Measurements from ENCODE around the gene JAML. TPM values are rescaled to one million over a fixed set of nuclear protein-coding genes. Genes with fewer than 3 reads are reported as not detected.
A peak's percentile ranks its signal among the peaks of the same experiment; 100 is the strongest.

JAML gene
- total RNA-seq, 1 donor from 2014 or later, result 6.8 TPM

DNA sequence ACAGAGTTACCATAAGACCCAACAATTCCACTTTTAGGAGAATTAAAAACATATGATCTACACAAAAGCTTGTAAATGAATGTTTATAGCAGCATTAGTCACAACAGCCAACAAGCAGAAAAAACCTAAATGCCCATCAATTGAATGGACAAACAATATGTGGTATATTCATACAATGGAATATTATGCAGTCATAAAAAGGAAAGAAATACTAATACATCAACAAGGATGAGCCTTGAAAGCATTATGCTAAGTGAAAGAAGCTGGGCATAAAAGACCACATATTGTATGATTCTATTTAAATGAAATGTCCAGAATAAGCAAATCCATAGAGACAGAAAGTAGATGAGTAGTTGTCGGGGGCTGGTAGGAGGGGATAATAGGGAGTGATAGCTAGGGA, 34.3 kb upstream of the JAML start:
- Histone ChIP-seq H3K9ac (ENCODE audit: low read depth in 1 of 3, low read length in 3 of 3) (no peak overlapping the region), H3K27me3 (ENCODE audit: control insufficient read depth in 3 of 3, insufficient read depth in 3 of 3, low read length in 3 of 3) (peaks cover 26 to 34% (median 30%) of the 10 kb centered on the region in 3 donors)

GRCh38 chr11:118258410-118258809, 33.6 kb upstream of the JAML start:
- Histone ChIP-seq H3K27ac (ENCODE audit: low read depth, low read length) (no peak overlapping the region), H3K4me1 (ENCODE audit: control insufficient read depth in 3 of 3, insufficient read depth in 3 of 3, low read length in 3 of 3) (peaks cover 0 to 2% (median 1%) of the 10 kb centered on the region in 3 donors)

More for the DNA sequence above, 34.3 kb upstream of the JAML start:
- H3K9me3 ChIP-seq (ENCODE audit: control insufficient read depth in 3 of 3, low read length in 3 of 3), result peaks cover 0 to 3% (median 0%) of the 10 kb centered on the region in 3 donors
- no peak overlapping the region for H3K4me3 ChIP-seq (ENCODE audit: low read length in 3 of 3)
- no peaks in the 10 kb centered on the region for H3K36me3 ChIP-seq (ENCODE audit: control insufficient read depth in 3 of 3, insufficient read depth in 3 of 3, low read length in 3 of 3)
- H3K27ac ChIP-seq (ENCODE audit: low read depth, low read length), result no peak overlapping the region
- peaks cover 6 to 9% (median 8%) of the 10 kb centered on the region in 3 donors for H3K4me1 ChIP-seq (ENCODE audit: control insufficient read depth in 3 of 3, insufficient read depth in 3 of 3, low read length in 3 of 3)

GRCh38 chr11:118252688-118253087, 27.9 kb upstream of the JAML start:
- Histone ChIP-seq H3K9me3 (ENCODE audit: control insufficient read depth in 3 of 3, low read length in 3 of 3) (no peaks in the 10 kb centered on the region), H3K9ac (ENCODE audit: low read depth in 1 of 3, low read length in 3 of 3) (no peak overlapping the region), H3K4me1 (ENCODE audit: control insufficient read depth in 3 of 3, insufficient read depth in 3 of 3, low read length in 3 of 3) (peaks cover 3 to 8% (median 6%) of the 10 kb centered on the region in 3 donors), H3K36me3 (ENCODE audit: control insufficient read depth in 3 of 3, insufficient read depth in 3 of 3, low read length in 3 of 3) (no peaks in the 10 kb centered on the region), H3K27ac (ENCODE audit: low read depth, low read length) (no peak overlapping the region), H3K4me3 (ENCODE audit: low read length in 3 of 3) (peak overlapping the region in 2 of 3 donors; percentile 91 to 95), H3K27me3 (ENCODE audit: control insufficient read depth in 3 of 3, insufficient read depth in 3 of 3, low read length in 3 of 3) (peaks cover 3 to 10% (median 8%) of the 10 kb centered on the region in 3 donors)

More at GRCh38 chr11:118258410-118258809, 33.6 kb upstream of the JAML start:
- Histone ChIP-seq H3K36me3 (ENCODE audit: control insufficient read depth in 3 of 3, insufficient read depth in 3 of 3, low read length in 3 of 3) (no peaks in the 10 kb centered on the region), H3K9me3 (ENCODE audit: control insufficient read depth in 3 of 3, low read length in 3 of 3) (peaks cover 0 to 3% (median 0%) of the 10 kb centered on the region in 3 donors), H3K27me3 (ENCODE audit: control insufficient read depth in 3 of 3, insufficient read depth in 3 of 3, low read length in 3 of 3) (peaks cover 19 to 26% (median 24%) of the 10 kb centered on the region in 3 donors), H3K4me3 (ENCODE audit: low read length in 3 of 3) (no peak overlapping the region), H3K9ac (ENCODE audit: low read depth in 1 of 3, low read length in 3 of 3) (no peak overlapping the region)

DNA sequence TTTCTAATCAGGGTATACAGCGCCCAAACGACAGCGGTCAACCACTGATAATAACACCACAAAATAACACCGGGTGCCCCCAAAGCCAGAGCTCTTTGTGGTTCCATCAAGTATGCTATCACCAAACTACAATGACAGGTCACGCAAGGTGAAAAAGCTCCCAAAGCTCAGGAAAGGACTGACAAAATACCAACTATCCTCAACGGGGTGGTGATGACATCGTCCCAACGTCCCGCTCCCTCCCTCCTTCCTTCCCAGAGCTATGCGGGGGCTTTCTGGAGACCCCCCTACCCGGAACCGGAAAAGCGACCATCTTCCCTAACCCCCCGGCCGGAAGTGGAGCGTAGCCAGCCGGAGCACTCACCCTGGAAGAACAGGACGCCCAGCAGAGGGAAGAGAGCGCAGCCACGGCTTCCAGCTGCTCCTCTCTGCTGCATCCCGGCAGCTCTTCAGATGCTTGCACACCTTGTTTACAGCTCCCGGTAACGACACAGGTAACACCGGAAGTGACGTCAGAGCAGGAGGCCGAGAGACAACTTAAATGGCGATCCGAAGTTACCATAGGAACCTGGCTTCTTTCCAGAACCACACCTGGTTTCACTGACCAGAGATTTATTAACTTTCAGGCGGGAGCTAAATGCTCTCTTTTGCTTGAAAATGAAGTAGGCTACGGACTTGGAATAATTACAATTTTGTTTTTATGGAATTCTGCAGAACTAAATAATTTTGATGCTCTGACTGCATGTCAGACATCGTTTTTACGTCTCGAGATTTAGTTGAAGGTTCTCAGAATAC, 27.2 kb upstream of the JAML start, which contains the start of gene MPZL3:
MPZL3 (minus strand) TSS at position 508 of the 795 bp plus-strand sequence; CDS start at position 437, 71 bp downstream.
- Histone ChIP-seq H3K9me3 (ENCODE audit: control insufficient read depth in 3 of 3, low read length in 3 of 3) (no peaks in the 10 kb centered on the region), H3K4me1 (ENCODE audit: control insufficient read depth in 3 of 3, insufficient read depth in 3 of 3, low read length in 3 of 3) (peaks cover 3 to 8% (median 6%) of the 10 kb centered on the region in 3 donors), H3K27me3 (ENCODE audit: control insufficient read depth in 3 of 3, insufficient read depth in 3 of 3, low read length in 3 of 3) (peaks cover 7 to 10% (median 8%) of the 10 kb centered on the region in 3 donors), H3K27ac (ENCODE audit: low read depth, low read length) (peak within 1 kb of the TSS; percentile 59), H3K9ac (ENCODE audit: low read depth in 1 of 3, low read length in 3 of 3) (peak within 1 kb of the TSS; percentile 56 to 63 (median 59)), H3K36me3 (ENCODE audit: control insufficient read depth in 3 of 3, insufficient read depth in 3 of 3, low read length in 3 of 3) (no peaks in the 10 kb centered on the region), H3K4me3 (ENCODE audit: low read length in 3 of 3) (peak within 1 kb of the TSS; percentile 89 to 95 (median 91))

DNA sequence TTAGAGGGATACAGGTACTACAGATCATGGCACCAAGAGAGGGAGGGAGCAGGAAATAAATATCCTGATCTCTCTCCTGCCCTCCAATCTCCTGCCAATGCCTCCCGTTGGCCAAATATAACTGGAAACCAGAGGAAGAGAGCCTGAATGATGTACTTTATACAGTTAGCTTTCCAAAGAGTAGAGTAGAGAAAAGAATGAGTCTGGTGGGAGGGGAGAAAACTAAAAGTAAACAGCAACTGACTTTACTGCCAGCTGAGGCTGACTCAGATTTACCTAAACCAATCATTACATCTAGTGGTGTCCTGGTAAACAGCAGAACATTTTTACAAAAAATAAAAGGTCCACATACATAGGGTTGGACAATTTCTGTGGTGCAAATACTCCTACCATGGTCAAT, 22.2 kb upstream of the JAML start:
- Histone ChIP-seq H3K4me1 (ENCODE audit: control insufficient read depth in 3 of 3, insufficient read depth in 3 of 3, low read length in 3 of 3) (peaks cover 2 to 4% (median 4%) of the 10 kb centered on the region in 3 donors), H3K9me3 (ENCODE audit: control insufficient read depth in 3 of 3, low read length in 3 of 3) (no peaks in the 10 kb centered on the region), H3K27ac (ENCODE audit: low read depth, low read length) (peak overlapping the region; percentile 27), H3K27me3 (ENCODE audit: control insufficient read depth in 3 of 3, insufficient read depth in 3 of 3, low read length in 3 of 3) (peaks cover 5 to 9% (median 7%) of the 10 kb centered on the region in 3 donors), H3K36me3 (ENCODE audit: control insufficient read depth in 3 of 3, insufficient read depth in 3 of 3, low read length in 3 of 3) (no peaks in the 10 kb centered on the region), H3K9ac (ENCODE audit: low read depth in 1 of 3, low read length in 3 of 3) (no peak overlapping the region), H3K4me3 (ENCODE audit: low read length in 3 of 3) (no peak overlapping the region)

DNA sequence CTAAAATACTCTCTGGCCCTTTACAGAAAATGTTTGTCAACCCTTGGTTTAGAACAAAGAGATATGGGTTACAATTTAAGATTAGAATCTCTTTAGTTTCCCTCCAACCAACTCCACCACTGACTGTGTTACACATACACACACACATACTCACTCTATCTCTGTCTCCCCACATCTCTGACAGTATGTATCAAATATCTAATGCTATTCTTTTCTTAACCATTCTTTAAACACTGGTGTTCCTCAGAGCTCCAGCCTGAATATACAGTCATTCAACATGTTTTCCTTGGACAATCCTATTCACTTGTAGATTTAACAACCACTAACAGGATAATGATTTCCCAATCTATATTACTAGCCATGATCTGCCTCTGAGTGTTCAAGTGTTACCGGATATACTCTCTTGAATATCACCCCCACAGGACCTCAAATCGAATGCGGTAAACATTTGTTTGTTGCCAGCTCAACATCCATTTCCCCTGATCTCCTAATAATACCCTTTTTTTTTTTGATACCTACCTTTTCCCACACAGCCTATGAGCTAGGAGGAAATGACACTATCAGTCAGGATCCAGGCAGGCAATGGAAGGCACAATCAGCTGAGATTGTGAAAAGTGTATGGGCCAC, 21.2 kb upstream of the JAML start:
- no peaks in the 10 kb centered on the region for H3K9me3 ChIP-seq (ENCODE audit: control insufficient read depth in 3 of 3, low read length in 3 of 3)
- H3K27ac ChIP-seq (ENCODE audit: low read depth, low read length), result no peak overlapping the region
- no peak overlapping the region for H3K9ac ChIP-seq (ENCODE audit: low read depth in 1 of 3, low read length in 3 of 3)
- H3K4me3 ChIP-seq (ENCODE audit: low read length in 3 of 3), result no peak overlapping the region
- H3K36me3 ChIP-seq (ENCODE audit: control insufficient read depth in 3 of 3, insufficient read depth in 3 of 3, low read length in 3 of 3), result no peaks in the 10 kb centered on the region
- H3K4me1 ChIP-seq (ENCODE audit: control insufficient read depth in 3 of 3, insufficient read depth in 3 of 3, low read length in 3 of 3), result peaks cover 0 to 8% (median 2%) of the 10 kb centered on the region in 3 donors
- peaks cover 5 to 6% (median 5%) of the 10 kb centered on the region in 3 donors for H3K27me3 ChIP-seq (ENCODE audit: control insufficient read depth in 3 of 3, insufficient read depth in 3 of 3, low read length in 3 of 3)

GRCh38 chr11:118243993-118244762, 19.4 kb upstream of the JAML start:
- H3K27ac ChIP-seq (ENCODE audit: low read depth, low read length), result no peak overlapping the region
- no peak overlapping the region for H3K4me3 ChIP-seq (ENCODE audit: low read length in 3 of 3)
- H3K9me3 ChIP-seq (ENCODE audit: control insufficient read depth in 3 of 3, low read length in 3 of 3), result no peaks in the 10 kb centered on the region
- no peak overlapping the region for H3K9ac ChIP-seq (ENCODE audit: low read depth in 1 of 3, low read length in 3 of 3)
- H3K36me3 ChIP-seq (ENCODE audit: control insufficient read depth in 3 of 3, insufficient read depth in 3 of 3, low read length in 3 of 3), result no peaks in the 10 kb centered on the region
- H3K27me3 ChIP-seq (ENCODE audit: control insufficient read depth in 3 of 3, insufficient read depth in 3 of 3, low read length in 3 of 3), result peaks cover 5 to 6% (median 5%) of the 10 kb centered on the region in 3 donors
- H3K4me1 ChIP-seq (ENCODE audit: control insufficient read depth in 3 of 3, insufficient read depth in 3 of 3, low read length in 3 of 3), result peaks cover 0 to 8% (median 2%) of the 10 kb centered on the region in 3 donors

- peaks cover 0 to 8% (median 2%) of the 10 kb centered on the region in 3 donors for H3K4me1 ChIP-seq (ENCODE audit: control insufficient read depth in 3 of 3, insufficient read depth in 3 of 3, low read length in 3 of 3)
- no peak overlapping the region for H3K27ac ChIP-seq (ENCODE audit: low read depth, low read length)
These were observed 18.4 kb upstream of the JAML start for GRCh38 chr11:118243161-118243560.

DNA sequence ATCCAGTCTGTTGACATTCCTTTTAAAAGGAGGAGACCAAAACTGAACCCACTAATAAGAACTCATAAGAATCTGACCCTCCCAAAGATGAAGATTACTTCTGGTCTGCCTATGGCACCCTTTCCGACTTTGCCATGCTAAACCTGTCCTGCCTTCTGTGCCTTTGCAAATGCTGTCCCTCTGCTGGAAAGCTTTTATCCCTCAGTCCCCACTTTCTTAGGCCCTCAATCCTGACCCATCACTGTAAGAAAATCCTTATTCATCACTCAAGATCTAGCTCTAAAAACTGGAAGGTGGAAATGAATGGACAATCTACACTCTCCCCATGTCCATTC, 16.9 kb upstream of the JAML start:
- peaks cover 0 to 8% (median 2%) of the 10 kb centered on the region in 3 donors for H3K4me1 ChIP-seq (ENCODE audit: control insufficient read depth in 3 of 3, insufficient read depth in 3 of 3, low read length in 3 of 3)
- H3K9me3 ChIP-seq (ENCODE audit: control insufficient read depth in 3 of 3, low read length in 3 of 3), result no peaks in the 10 kb centered on the region
- peaks cover 0 to 6% (median 5%) of the 10 kb centered on the region in 3 donors for H3K27me3 ChIP-seq (ENCODE audit: control insufficient read depth in 3 of 3, insufficient read depth in 3 of 3, low read length in 3 of 3)
- H3K9ac ChIP-seq (ENCODE audit: low read depth in 1 of 3, low read length in 3 of 3), result no peak overlapping the region
- no peak overlapping the region for H3K4me3 ChIP-seq (ENCODE audit: low read length in 3 of 3)
- H3K36me3 ChIP-seq (ENCODE audit: control insufficient read depth in 3 of 3, insufficient read depth in 3 of 3, low read length in 3 of 3), result no peaks in the 10 kb centered on the region
- peak overlapping the region; percentile 32 for H3K27ac ChIP-seq (ENCODE audit: low read depth, low read length)

More at GRCh38 chr11:118243161-118243560, 18.4 kb upstream of the JAML start:
- Histone ChIP-seq H3K9me3 (ENCODE audit: control insufficient read depth in 3 of 3, low read length in 3 of 3) (no peaks in the 10 kb centered on the region), H3K27me3 (ENCODE audit: control insufficient read depth in 3 of 3, insufficient read depth in 3 of 3, low read length in 3 of 3) (peaks cover 5 to 6% (median 5%) of the 10 kb centered on the region in 3 donors), H3K9ac (ENCODE audit: low read depth in 1 of 3, low read length in 3 of 3) (no peak overlapping the region), H3K36me3 (ENCODE audit: control insufficient read depth in 3 of 3, insufficient read depth in 3 of 3, low read length in 3 of 3) (no peaks in the 10 kb centered on the region), H3K4me3 (ENCODE audit: low read length in 3 of 3) (no peak overlapping the region)
